Right ventricle myocardium inferior (tissue), 1 donor: ENCODE data around the gene ACKR3. TPM values are rescaled to one million over a fixed set of nuclear protein-coding genes. Genes with fewer than 3 reads are reported as not detected.

Source experiments
- ATAC-seq: fragments of 200-7000 bp; cut with Tn5 transposase; one replicate; pipeline ENCODE4 v1.9.1; 2020; ENCODE audit warnings: mild to moderate bottlenecking, moderate library complexity
- DNase-seq: peaks from one replicate; pipeline ENCODE4 v3.0.0; 2021; ENCODE audit errors: missing footprints
- intact Hi-C: fragments of 100-400 bp; cut with DNase I; formaldehyde crosslinking; loops from one replicate; pipeline ENCODE4 v1.11.0; 2022
- total RNA-seq: library from RNA; stranded (reverse); fragmentation: NEBNext Ultra II Directional; extraction: Animal tissue kit (Norgen Biotek cat#: 25700); gene quantifications from one replicate; pipeline ENCODE4 v1.2.1, GENCODE V29; 2021
- donor health status: DM: no; HTN: yes; CAD: no; lungs with severe emphysema.

ACKR3 gene
- total RNA-seq, 1 donor from 2014 or later = 30.5 TPM

DNA sequence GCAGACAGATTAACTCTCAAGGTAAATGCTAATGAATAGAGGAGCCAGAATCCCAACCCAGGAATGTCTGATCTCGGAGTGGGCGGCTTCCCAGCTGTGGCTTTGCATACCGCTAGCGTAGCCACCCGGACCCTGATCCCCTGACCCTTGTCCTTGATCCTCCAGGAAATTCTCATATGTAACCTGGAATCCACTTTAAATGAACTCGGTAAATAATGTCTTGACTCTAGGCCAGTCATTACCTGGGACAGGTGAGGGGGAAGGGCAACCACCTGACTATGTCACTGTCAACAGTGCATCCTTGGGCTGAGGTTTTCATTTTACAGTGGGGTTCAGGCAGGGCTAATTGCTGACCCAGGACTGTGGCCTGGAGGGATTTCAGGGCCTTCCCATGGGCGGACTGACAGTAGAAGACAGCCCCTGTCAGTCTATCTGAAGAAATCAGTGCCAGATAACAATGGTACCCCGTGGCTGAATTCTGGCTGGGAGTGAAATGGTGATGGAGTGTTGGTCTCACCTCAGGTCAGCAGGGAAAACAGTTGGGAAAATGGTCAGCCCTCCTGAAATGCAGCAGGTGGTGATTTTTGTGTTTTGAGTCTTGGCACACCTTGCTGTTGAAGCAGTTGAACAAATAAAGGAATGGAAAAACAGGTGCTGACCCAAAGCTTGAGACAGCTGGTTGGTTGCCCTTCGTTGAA is 9.6 kb downstream of the ACKR3 start:
- DNase-seq (no peak), ATAC-seq (no peak)
- intact Hi-C loops = no loop called here

DNA sequence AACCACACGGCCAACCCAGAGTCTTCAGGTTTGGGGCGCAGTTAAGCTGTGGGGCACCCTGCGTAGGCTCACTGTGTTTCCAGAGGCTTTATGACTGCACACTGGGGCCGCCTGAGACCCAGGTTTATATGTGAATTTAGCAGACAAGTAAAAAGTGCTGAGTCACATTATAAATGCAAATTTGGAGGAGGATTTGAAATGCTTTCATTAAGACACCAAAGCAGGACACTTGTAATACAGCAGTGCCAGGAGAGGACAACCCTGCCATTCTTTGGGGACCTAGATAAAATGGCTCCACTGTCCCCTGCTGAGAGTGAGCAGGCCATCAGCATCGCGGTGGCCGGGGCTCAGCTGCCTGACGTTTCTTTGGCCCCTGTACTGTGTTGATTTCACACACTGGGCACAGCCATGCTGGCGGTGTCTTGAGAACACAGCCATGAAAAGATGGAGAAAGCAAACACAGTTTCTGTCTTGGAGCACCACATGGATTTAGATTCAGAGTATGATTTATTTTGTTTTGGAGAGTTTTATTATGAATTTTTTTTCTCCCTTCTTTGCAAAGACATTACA is 10.2 kb downstream of the ACKR3 start:
- no peak for DNase-seq
- intact Hi-C loops = no loop called here
- ATAC-seq = peak; percentile 42

DNA sequence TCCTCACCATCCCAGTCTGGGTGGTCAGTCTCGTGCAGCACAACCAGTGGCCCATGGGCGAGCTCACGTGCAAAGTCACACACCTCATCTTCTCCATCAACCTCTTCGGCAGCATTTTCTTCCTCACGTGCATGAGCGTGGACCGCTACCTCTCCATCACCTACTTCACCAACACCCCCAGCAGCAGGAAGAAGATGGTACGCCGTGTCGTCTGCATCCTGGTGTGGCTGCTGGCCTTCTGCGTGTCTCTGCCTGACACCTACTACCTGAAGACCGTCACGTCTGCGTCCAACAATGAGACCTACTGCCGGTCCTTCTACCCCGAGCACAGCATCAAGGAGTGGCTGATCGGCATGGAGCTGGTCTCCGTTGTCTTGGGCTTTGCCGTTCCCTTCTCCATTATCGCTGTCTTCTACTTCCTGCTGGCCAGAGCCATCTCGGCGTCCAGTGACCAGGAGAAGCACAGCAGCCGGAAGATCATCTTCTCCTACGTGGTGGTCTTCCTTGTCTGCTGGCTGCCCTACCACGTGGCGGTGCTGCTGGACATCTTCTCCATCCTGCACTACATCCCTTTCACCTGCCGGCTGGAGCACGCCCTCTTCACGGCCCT is 11.2 kb downstream of the ACKR3 start:
- DNase-seq (no peak), ATAC-seq (no peak)
- intact Hi-C loops = no loop called here

DNA sequence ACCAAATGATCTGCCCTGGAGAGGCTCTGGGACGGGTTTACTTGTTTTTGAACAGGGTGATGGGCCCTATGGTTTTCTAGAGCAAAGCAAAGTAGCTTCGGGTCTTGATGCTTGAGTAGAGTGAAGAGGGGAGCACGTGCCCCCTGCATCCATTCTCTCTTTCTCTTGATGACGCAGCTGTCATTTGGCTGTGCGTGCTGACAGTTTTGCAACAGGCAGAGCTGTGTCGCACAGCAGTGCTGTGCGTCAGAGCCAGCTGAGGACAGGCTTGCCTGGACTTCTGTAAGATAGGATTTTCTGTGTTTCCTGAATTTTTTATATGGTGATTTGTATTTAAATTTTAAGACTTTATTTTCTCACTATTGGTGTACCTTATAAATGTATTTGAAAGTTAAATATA is 11.9 kb downstream of the ACKR3 start:
- intact Hi-C loops = no loop called here
- no peak for DNase-seq
- no peak for ATAC-seq

DNA sequence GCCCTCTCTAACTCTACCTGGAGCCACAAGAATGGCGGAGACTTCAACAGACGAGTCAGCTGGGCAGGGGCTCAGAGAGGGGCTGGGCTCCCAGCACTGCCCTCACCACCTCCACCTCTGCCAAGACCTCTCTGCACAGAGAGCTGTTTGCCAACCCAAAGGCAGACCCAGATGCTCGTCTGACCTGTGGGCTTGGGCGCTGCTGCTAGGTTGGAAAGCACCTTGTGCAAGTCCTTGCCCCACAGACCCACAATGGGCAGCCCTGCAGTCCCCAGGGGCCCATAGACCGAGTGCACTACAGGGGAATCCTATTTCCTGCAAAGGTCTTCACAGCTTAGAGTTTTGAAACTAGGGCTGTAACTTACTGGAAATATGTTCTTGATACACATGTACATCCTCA is 13.3 kb downstream of the ACKR3 start:
- DNase-seq (no peak), ATAC-seq (no peak)
- intact Hi-C loops = no loop called here

DNA sequence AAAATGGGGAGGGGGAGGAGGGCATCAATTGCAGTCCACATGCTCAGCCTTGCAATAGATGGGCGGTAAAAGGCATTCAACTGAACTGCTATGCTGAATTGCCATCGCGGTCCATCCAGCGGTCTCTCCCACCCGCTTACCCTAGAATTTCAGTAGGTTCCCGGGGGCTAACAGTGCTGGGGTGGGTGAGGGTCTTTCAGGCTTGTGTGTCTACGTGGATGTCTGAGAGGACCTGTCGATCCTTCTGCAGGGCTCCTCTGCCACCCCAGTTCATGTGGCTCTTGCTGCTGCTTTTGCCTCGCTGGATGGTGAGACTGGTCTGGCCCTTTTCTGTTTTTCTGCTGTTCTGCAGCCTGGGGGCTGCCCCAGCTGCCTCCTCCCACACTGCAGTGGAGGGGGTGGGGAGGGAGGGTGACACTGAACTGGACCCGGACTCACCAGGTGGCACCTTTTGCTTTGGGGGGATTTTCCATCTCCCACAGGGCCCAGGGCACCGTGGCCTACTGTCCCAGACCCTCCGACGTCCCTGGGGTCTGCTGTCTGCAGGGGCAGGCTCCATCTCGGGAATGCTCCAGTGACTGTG is 14.1 kb downstream of the ACKR3 start:
- intact Hi-C loops = no loop called here
- no peak for DNase-seq
- ATAC-seq = peak; percentile 12

DNA sequence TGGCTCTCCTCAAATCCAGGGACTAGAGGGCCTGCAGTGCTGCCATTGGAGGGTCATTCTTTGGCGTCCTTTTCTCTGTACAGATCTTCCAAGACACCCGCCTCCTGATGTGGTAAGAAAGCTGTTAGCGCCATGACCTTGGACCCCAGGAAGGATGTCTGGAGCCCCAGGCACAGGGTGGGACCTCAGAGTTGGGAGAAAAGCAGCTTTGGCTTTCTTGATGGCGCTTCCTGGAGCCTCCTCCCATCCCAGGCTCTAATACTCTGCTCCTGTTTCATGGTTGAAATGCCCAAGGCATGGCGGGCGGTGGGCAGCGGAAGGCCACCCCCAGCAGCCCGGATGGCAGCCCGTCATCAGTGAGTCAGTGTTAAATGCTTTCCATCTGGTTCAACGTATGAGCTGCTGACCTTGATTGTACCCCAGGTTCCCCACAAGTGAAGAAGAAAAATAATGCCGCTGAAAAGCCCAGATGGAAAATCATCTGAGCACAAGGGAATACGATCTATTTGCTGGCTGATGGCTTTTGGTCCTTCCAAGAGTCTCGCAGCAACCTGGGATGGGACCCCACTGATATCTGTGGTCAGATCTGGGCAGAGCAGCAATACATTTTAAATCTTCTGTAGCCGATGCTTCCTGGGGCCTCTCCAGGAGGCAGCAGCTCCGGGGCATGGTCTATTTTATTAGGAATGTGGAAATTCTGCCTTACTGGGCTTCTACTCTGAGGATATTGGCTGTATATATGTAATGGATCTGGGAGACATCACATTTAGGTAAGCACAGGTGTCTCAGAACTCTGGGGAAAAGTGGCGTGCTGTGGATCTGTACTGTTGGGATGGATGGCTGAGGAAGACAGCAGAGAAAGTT is 15.1 kb downstream of the ACKR3 start:
- no peak for DNase-seq
- ATAC-seq = peak; percentile 10
- intact Hi-C loops = no loop called here

DNA sequence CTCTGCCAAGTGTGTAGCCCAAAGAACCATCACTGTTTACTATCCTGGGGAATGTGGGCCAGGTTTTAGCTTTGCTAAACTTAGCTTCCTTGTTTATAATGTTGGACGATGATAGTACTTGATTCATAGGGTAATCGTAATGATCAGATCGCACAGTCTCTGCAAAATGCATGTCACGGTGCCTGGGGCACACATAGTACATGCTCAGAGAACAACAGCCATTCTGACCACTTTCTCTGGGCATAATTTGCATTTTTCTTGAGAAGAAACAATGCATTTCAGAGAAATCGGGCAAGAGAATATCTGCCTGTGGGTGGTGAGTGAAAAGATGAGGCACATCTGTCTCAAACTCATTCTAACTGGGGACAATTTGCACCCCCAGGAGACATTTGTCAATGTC is 16.3 kb downstream of the ACKR3 start:
- DNase-seq (no peak), ATAC-seq (no peak)
- intact Hi-C loops = no loop called here

DNA sequence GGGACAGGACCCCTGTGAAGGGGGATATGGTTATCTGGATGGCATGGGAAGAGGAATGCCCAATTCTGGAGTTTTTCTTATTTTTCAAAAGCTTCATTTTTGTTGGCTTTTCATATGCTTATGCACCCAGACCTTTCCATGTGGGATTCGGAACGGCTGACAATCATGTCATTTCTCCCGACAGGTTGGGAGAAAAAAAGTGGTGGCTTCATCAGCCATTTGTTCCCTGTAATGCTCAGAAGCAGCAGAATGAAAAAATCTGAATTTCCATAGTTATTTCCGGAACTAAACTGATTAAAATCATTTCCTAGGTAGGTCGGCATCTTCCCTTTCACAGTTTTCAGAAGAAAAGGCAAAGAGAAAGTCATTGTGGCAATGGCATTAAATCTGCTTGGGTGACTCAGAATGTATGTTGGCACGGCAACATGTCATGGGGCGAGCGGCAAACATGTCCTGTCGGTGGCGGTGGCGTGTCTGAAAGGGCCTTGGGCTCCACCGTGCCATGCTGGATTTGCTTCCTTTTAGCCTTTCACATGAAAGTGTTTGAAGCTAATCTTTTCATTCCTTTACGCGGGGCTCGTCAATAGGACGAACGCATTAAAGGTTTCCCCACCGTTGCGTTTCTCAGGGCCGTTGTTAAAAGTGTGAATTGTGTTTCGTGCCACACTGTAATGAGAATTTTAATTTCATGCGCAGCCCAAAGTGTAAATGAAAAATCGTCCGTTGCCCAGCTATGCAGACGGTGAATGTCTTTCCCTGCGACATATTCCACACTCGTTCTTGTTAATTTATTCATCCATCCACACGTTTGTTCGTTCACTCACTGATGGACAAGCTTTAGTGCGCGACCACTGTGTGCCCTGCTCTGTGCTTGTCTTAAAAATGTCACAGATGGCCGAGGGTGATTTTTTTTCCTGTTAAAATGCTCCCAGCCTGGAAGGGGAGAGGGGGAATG is 18.5 kb downstream of the ACKR3 start:
- DNase-seq = no peak
- intact Hi-C loops = no loop called here
- ATAC-seq = no peak

DNA sequence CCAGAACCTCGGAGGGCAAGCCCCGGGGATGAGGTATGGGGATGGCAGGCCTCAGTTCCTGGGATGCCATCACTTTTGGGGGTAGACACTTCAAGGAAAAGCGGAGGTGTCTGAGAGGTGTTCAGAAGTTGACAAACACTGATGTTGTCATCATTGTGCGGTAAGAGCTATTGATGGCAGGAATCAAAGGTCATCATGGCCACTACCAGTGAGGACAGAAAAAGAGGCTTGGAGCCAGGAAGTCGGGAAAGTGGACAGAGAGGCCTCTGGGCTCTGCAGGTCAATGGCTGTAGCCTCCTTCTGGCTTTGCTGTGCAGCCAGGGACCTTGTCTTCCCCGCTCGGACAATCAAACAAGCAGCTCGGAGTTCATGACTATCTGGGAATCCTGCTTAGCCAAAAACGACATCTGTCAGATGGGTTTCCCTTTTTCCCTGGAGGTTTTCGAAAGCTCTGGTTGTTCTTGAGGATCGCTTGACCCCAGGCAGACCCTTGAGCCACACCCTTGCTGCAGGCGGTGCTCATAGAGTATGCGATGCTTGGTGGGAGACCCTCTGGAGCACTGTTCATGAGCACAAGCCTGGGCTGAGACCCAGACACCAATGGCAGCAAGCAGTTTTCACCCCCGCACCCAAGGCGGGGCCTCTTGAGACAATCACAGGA is 19.4 kb downstream of the ACKR3 start:
- ATAC-seq = no peak

DNA sequence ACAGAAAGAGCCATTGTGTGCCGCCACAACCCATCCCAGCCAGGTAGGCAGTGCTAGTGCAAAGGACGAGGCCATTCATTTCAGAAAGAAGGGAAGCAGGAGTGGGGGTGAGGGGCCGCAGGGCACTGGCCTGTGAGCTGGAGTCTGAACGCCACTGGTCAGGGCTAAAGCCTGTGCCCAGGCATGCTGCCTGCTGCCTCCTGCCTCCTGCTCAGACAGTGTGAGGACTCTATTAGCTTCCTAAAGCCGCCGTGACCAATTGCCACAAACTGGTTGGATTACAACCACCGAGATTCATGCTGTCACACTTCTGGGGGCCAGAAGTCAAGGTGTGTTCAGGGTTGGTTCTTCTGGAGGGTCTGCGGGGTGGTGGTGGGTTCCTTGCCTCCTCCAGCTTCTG is 21.2 kb downstream of the ACKR3 start:
- intact Hi-C loops = no loop called here
- ATAC-seq = no peak
- DNase-seq = no peak

More for the DNA sequence above, 19.4 kb downstream of the ACKR3 start:
- intact Hi-C loops = no loop called here
- DNase-seq = no peak

DNA sequence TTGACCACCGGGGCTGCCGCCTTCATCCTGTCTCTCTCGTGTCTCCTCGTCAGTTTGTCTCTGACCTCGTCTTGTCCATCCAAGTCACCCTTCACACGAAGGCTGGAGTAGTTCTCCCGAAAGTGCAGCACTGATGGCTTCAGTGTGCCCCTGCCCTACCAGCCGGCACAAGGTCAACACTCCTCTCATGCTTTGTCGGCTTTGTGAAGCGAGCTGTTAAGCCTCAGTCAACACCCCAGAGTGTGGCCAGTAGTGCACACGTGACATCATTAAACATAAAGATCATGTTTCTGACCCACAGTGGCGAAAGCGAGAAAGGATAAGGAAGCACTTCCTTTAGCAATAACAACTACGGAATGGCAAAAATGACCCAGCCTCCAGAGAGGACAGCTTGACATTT is 23.2 kb downstream of the ACKR3 start:
- no peak for DNase-seq
- intact Hi-C loops = no loop called here
- ATAC-seq = peak; percentile 73

DNA sequence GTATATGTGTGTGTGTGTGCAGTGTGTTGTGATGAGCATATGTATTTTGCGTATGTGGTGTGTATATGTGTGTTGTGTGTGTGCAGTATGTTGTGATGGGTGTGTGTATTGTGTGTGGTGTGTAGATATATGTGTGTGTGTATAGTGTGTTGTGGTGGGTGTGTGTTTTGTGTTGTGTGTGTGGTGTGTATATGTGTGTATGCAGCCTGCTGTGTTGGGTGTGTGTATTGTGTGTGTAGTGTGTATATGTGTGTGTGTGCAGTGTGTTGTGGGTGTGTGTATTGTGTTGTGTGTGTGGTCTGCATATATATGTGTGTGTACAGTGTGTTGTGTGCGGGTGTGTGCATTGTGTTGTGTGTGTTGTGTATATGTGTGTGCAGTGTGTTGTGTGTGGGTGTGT is 23.9 kb downstream of the ACKR3 start:
- no peak for DNase-seq
- no peak for ATAC-seq
- intact Hi-C loops = no loop called here

DNA sequence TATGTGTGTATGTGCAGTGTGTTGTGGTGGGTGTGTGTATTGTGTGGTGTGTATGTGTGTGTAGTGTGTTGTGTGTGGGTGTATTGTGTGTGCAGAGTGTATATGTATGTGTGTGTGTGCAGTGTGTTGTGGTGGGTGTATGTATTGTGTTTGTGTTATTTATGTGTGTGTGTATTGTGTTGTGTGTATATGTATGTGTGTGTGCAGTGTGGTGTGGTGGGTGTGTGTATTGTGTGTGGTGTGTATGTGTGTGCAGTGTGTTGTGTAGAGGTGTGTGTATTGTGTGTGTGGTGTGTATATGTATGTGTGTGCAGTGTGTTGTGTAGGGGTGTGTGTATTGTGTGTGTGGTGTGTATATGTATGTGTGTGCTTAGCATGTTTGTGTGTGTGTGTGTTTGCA is 24.3 kb downstream of the ACKR3 start:
- intact Hi-C loops = no loop called here
- DNase-seq (no peak), ATAC-seq (no peak)

DNA sequence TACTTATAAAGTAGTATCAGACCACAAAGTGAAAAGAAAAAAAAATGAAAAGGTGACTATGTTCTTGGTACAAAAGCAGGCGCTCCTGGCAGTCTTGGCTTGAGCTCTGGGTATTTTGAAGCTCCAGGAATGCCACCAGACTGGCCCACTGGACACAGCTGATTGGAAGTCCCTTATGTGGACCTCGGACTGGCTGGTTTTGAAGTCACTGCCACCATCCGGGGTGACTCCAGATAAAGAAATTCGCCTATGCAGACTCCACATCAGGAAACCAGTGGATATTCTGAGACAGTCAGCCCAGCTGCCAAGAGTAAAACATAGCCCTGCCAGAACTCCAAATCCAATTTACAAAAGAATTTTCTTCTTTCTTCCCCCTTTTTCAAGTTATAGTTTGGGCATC is 28.0 kb downstream of the ACKR3 start:
- DNase-seq (no peak), ATAC-seq (peak; percentile 8)
- intact Hi-C loops = no loop called here

DNA sequence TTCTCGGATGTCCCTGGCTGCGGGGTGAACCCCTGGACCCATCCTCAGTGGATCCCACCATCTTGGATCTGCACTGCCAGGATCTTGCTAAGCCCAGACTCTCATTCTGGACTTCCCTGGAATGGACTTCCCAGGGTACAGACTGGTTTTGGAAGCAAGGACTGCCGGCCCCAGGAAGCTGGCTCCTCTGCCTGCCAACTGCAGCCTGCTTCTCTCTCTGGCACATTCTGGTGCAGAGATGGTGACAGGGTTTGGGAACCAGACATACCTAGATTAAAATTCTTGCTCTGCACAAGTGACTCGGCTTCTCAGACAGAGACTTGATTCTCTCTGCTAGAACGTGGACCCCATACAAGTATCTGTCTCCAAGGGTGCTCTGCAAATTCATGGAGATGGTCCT is 29.4 kb downstream of the ACKR3 start:
- DNase-seq (no peak), ATAC-seq (peak; percentile 40)
- intact Hi-C loops = no loop called here

DNA sequence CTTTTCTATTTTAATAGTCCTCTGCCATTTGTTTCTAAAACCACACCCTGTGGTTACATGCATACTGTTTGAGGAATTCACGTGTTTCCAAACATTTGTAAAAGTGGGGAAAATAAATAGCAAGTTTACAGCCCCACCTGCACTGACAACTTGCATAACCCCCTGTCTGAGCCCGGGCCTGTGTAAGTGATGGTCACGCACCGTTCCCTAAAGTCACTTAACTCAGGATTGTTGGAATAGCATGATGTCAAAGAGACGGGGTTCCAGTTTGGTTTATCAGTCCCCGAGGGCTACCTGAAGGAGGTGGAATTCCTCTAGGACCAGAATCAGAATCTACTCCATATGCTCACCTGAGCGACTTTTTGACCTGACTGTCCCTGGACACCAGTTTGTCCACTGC is 30.5 kb downstream of the ACKR3 start:
- intact Hi-C loops = no loop called here
- ATAC-seq (no peak), DNase-seq (no peak)

DNA sequence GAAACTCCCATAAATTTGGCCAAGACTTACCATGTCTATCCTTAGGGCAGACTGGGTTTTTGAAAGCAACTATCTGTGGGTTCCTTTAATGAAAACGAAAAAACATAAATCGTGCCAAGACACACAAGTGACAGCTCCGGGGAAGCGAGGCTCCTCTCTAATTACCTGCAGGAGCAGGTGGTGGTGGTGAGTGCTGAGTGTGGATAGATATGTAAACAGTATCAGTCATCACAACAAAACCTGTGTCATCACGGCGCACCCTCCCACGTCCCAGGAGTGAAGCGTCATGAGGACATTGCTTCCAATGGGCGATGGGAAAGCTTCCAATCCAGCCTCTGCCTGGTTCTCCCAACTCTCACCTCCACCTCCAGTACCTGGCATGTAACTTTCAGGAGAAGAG is 31.3 kb downstream of the ACKR3 start:
- no peak for DNase-seq
- ATAC-seq = no peak

More for the DNA sequence above, 31.3 kb downstream of the ACKR3 start:
- intact Hi-C loops = no loop called here
